Neural progenitor cell (in vitro differentiated cells): ENCODE measurements around the gene ITGA2B. TPM values are rescaled to one million over a fixed set of nuclear protein-coding genes. Genes with fewer than 3 reads are reported as not detected.
A peak's percentile ranks its signal among the peaks of the same experiment; 100 is the strongest.

Source experiments
- DNase-seq: peaks from one replicate; pipeline ENCODE4 v3.0.0-alpha.2; 2016; ENCODE audit warnings: low spot score
- H2AFZ ChIP-seq: fragments of 200-600 bp; sonication (generic); replicated peaks from 2 replicates; pipeline ENCODE4 v1.6.1; 2016; ENCODE audit warnings: antibody characterized with exemption
- H3F3A ChIP-seq: fragments of 200-600 bp; sonication (generic); 2 replicates; pipeline ENCODE4 v1.6.1; 2016; ENCODE audit warnings: antibody characterized with exemption, low read depth
- H3K27ac ChIP-seq: fragments of 200-600 bp; sonication (generic); 2 replicates; pipeline ENCODE4 v1.5.1; 2016; ENCODE audit warnings: mild to moderate bottlenecking
- H3K27me3 ChIP-seq: fragments of 200-600 bp; sonication (generic); 2 replicates; pipeline ENCODE4 v1.6.1; 2016; ENCODE audit warnings: mild to moderate bottlenecking, moderate library complexity
- H3K36me3 ChIP-seq: fragments of 200-600 bp; sonication (generic); 2 replicates; pipeline ENCODE4 v1.5.1; 2016
- H3K4me1 ChIP-seq: fragments of 200-600 bp; sonication (generic); 2 replicates; pipeline ENCODE4 v1.6.1; 2016; ENCODE audit warnings: mixed run types
- H3K4me2 ChIP-seq: fragments of 200-600 bp; sonication (generic); 2 replicates; pipeline ENCODE4 v1.6.1; 2016
- H3K4me3 ChIP-seq: fragments of 200-600 bp; sonication (generic); 2 replicates; pipeline ENCODE4 v1.5.1; 2016
- H3K79me2 ChIP-seq: fragments of 200-600 bp; sonication (generic); 2 replicates; pipeline ENCODE4 v1.6.1; 2016; ENCODE audit warnings: low read depth
- H3K9ac ChIP-seq: fragments of 200-600 bp; sonication (generic); 2 replicates; pipeline ENCODE4 v1.6.1; 2016
- H3K9me3 ChIP-seq: fragments of 200-600 bp; sonication (generic); 2 replicates; pipeline ENCODE4 v1.5.1; 2016; ENCODE audit warnings: low read depth
- H4K20me1 ChIP-seq: fragments of 200-600 bp; sonication (generic); 2 replicates; pipeline ENCODE4 v1.6.1; 2016; ENCODE audit warnings: low read depth
- H3K27ac Mint-ChIP-seq: 3 replicates; pipeline ENCODE4 v1.8.0; 2021; ENCODE audit warnings: mixed read lengths
- H3K27me3 Mint-ChIP-seq: 2 replicates; pipeline ENCODE4 v1.8.0; 2022; ENCODE audit warnings: low read depth, mild to moderate bottlenecking, inconsistent platforms, moderate library complexity, mixed read lengths; ENCODE audit not compliant: insufficient read depth
- H3K36me3 Mint-ChIP-seq: 3 replicates; pipeline ENCODE4 v1.8.0; 2021; ENCODE audit warnings: mixed read lengths
- H3K4me1 Mint-ChIP-seq: 3 replicates; pipeline ENCODE4 v1.8.0; 2021; ENCODE audit warnings: mixed read lengths
- H3K4me3 Mint-ChIP-seq: 3 replicates; pipeline ENCODE4 v1.8.0; 2021; ENCODE audit warnings: mild to moderate bottlenecking, moderate library complexity, mixed read lengths
- H3K9me3 Mint-ChIP-seq: 3 replicates; pipeline ENCODE4 v1.8.0; 2020; ENCODE audit warnings: mixed read lengths
- CTCF ChIP-seq: fragments of 200-600 bp; sonication (generic); IDR thresholded peaks from 2 replicates; pipeline ENCODE4 v1.5.1; 2017; ENCODE audit warnings: antibody characterized with exemption, mild to moderate bottlenecking
- EZH2 ChIP-seq: fragments of 200-600 bp; sonication (generic); IDR thresholded peaks from 2 replicates; pipeline ENCODE4 v1.6.1; 2017; ENCODE audit warnings: antibody characterized with exemption, mild to moderate bottlenecking, moderate library complexity
- EZH2phosphoT487 ChIP-seq: fragments of 200-600 bp; sonication (generic); IDR thresholded peaks from 2 replicates; pipeline ENCODE4 v1.6.1; 2017; ENCODE audit warnings: antibody characterized with exemption
- total RNA-seq: library from RNA; depleted of rRNA; stranded (reverse); fragments of >200 nt; gene quantifications from 2 replicates; pipeline ENCODE4 v1.2.3, GENCODE V29; 2015; ENCODE audit warnings: low replicate concordance

Gene ITGA2B
- total RNA-seq, 1 donor from 2014 or later: 4.7 TPM

DNA sequence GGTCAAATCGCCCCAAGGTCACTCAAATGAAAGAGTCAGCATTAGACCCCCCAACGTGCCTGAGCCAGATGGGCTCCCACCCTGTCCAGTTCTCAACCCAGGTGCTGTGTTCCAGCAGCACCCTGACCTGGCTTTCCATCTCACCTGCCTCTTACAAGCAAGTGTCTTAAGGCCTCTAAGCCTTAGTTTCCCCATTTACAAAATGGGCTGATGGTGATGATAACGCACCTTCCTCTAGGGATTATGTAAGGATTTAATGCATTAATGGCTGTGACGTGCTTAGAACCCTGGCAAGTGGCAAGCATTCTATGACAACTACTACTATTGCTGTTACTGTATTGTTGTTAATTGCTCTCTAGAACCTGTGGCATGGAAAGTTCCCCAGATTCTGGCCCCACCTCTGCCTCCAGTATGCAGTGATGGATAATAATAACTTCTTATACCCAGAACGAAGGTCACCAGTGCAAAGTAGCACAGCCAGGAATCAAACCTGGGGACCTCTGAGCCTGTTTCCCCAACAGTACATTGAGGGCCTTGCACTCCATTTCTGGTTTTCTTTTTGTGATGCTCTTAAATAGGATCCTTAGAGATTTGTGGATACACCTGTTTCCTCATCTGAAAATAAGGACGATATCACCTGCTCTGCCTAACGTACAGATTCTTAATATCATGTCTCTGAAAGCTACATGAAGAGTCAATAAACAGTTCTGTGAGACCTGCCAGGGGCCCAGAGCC is 61.6 kb downstream of the ITGA2B start:
- no peak overlapping the region for H3K27ac ChIP-seq
- Mint-ChIP-seq H3K27me3 (peaks cover 4% of the 10 kb centered on the region), H3K9me3 (no peaks in the 10 kb centered on the region), H3K4me1 (peaks cover 14% of the 10 kb centered on the region), H3K27ac (no peak overlapping the region), H3K4me3 (peak overlapping the region; percentile 58), H3K36me3 (no peaks in the 10 kb centered on the region)
- TF ChIP-seq CTCF (no peak), EZH2 (no peak), EZH2phosphoT487 (no peak)
- peaks cover 4% of the 10 kb centered on the region for H3K4me1 ChIP-seq
- H3K36me3 ChIP-seq: no peaks in the 10 kb centered on the region
- H3K9me3 ChIP-seq: no peaks in the 10 kb centered on the region
- peaks cover 16% of the 10 kb centered on the region for H3K79me2 ChIP-seq
- no peak overlapping the region for H3K4me2 ChIP-seq
- no peak for DNase-seq
- peaks cover 19% of the 10 kb centered on the region for H3K27me3 ChIP-seq
- no peak overlapping the region for H3K9ac ChIP-seq
- no peak overlapping the region for H3K4me3 ChIP-seq
- no peak overlapping the region for H2AFZ ChIP-seq
- peaks cover 14% of the 10 kb centered on the region for H4K20me1 ChIP-seq
- H3F3A ChIP-seq: peaks cover 34% of the 10 kb centered on the region

- H3K27ac Mint-ChIP-seq: no peak overlapping the region
- Histone ChIP-seq H3K79me2 (peaks cover 23% of the 10 kb centered on the region), H3F3A (peaks cover 34% of the 10 kb centered on the region), H3K36me3 (no peaks in the 10 kb centered on the region), H3K27me3 (peaks cover 19% of the 10 kb centered on the region), H3K9ac (no peak overlapping the region), H3K9me3 (no peaks in the 10 kb centered on the region), H3K4me1 (peaks cover 4% of the 10 kb centered on the region), H3K4me2 (peak overlapping the region; percentile 41), H3K4me3 (no peak overlapping the region), H3K27ac (no peak overlapping the region), H2AFZ (no peak overlapping the region), H4K20me1 (peaks cover 17% of the 10 kb centered on the region)
- H3K36me3 Mint-ChIP-seq: no peaks in the 10 kb centered on the region
- H3K27me3 Mint-ChIP-seq: peaks cover 4% of the 10 kb centered on the region
- TF ChIP-seq EZH2 (no peak), EZH2phosphoT487 (no peak), CTCF (no peak)
- no peaks in the 10 kb centered on the region for H3K9me3 Mint-ChIP-seq
- H3K4me3 Mint-ChIP-seq: peak overlapping the region; percentile 73
- H3K4me1 Mint-ChIP-seq: peaks cover 14% of the 10 kb centered on the region
- peak; percentile 97 for DNase-seq
Measured at GRCh38 chr17:44326861-44327444, 62.5 kb downstream of the ITGA2B start.

DNA sequence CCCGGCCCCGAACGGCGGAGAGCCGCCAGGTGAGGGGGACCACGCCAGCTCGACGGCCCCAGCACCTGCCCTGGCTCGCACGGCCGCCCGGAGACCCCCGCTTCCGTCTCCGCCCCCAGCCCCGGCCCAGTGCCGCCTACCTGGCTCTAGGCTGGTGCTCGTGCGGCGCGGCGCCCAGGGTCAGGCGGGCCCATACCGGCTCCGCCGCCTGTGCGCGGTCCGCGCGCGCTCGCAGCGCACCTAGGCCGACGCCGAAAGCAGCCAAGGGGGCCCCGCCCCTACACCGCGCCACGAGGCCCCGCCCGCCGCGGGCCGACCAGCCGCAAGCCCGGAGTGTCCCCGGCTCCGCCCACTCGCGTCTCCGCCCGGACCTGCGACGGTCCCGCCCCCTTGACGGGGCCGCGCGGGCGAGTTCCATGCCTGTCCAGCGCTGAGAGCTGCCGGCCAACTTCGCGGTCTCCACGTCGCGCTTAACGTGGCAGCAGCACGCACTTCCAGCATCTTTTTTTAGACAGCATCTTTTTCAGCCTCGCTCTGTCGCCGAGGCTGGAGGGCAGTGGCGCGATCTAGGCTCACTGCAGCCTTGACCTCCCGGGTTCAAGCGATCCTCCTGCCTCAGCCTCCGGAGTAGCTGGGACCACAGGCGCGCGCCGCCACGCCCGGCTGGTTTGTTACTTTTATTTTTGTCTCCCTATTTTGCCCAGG is 64.7 kb downstream of the ITGA2B start, which contains the start of gene SLC25A39:
SLC25A39 (minus strand) TSS at position 253 of the 705 bp plus-strand sequence. CDS start 1,261 bp downstream, outside the sequence.
- peaks cover 4% of the 10 kb centered on the region for H3K4me1 ChIP-seq
- peaks cover 25% of the 10 kb centered on the region for H3F3A ChIP-seq
- no peak within 1 kb of the TSS for H3K27ac ChIP-seq
- peaks cover 17% of the 10 kb centered on the region for H4K20me1 ChIP-seq
- H3K4me3 ChIP-seq: peak within 1 kb of the TSS; percentile 79
- Mint-ChIP-seq H3K27ac (no peak within 1 kb of the TSS), H3K4me3 (peak within 1 kb of the TSS; percentile 89), H3K9me3 (no peaks in the 10 kb centered on the region), H3K4me1 (peaks cover 7% of the 10 kb centered on the region), H3K27me3 (peaks cover 4% of the 10 kb centered on the region), H3K36me3 (no peaks in the 10 kb centered on the region)
- H3K9ac ChIP-seq: peak within 1 kb of the TSS; percentile 31
- H3K9me3 ChIP-seq: no peaks in the 10 kb centered on the region
- H3K27me3 ChIP-seq: peaks cover 19% of the 10 kb centered on the region
- TF ChIP-seq EZH2phosphoT487 (no peak), CTCF (no peak), EZH2 (no peak)
- no peaks in the 10 kb centered on the region for H3K36me3 ChIP-seq
- peak; percentile 96 for DNase-seq
- peak within 1 kb of the TSS; percentile 97 for H3K4me2 ChIP-seq
- H3K79me2 ChIP-seq: peaks cover 23% of the 10 kb centered on the region
- peak within 1 kb of the TSS; percentile 12 for H2AFZ ChIP-seq
